Epithelial cell of esophagus (primary cell): Measurements from ENCODE around the gene SOX10.

Source experiments
- DNase-seq: peaks from one replicate; pipeline ENCODE4 v3.0.0; 2010; ENCODE audit warnings: low read depth
- H3K4me3 ChIP-seq: 2 replicates; pipeline ENCODE4 v1.5.1; 2011; ENCODE audit warnings: mild to moderate bottlenecking, low read length, control low read depth
- TF ChIP-seq, protein P1 (sequence below): IDR thresholded peaks from 2 replicates; pipeline ENCODE4 v1.5.1; 2011; ENCODE audit warnings: low read depth, mild to moderate bottlenecking, low read length, control low read depth, inconsistent platforms; ENCODE audit not compliant: insufficient read depth; ENCODE audit errors: missing control alignments

SOX10 gene

DNA sequence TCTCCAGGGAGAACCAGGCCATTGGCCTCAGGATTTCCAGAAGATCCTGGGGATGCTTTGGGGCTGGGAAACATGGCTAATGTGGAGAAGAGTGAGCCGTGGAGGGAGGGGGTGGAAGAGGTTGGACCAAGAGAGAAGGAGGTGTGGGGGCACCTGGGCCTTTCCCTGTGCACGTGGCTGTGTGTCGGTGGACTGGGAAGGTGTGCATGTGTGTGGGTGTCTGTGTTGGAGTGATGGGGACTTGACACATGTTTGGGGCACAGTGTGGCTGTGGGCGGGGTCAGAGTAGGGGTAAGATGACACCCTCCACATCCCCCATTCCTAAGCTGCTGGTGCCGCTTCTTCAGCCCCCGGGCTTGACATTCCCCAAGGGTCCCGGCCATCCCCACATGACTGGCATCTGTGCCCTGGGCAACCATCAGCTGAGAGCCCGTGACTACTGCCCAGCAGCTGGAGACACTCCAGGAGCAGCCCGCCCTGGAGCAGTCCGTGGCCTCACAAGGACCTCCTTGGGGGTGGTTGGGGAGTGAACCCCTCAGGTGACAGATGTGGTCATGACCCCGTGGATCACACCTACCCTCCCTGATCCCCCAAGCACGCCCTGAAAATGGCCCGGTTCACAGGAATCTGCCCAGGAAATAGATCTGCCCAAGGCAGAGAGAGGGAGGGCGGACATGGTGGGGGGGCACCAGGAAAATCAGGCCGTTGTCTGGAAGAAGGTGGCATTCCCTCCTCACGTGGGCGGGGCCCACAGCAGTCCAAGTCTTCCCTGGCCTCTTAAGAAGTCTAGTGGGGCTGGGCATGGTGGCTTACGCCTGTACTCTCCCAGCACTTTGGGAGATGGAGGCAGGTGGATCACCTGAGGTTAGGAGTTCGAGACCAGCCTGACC is 34.8 kb upstream of the SOX10 start:
- no peak overlapping the region for H3K4me3 ChIP-seq
- TF ChIP-seq, protein P1, sequence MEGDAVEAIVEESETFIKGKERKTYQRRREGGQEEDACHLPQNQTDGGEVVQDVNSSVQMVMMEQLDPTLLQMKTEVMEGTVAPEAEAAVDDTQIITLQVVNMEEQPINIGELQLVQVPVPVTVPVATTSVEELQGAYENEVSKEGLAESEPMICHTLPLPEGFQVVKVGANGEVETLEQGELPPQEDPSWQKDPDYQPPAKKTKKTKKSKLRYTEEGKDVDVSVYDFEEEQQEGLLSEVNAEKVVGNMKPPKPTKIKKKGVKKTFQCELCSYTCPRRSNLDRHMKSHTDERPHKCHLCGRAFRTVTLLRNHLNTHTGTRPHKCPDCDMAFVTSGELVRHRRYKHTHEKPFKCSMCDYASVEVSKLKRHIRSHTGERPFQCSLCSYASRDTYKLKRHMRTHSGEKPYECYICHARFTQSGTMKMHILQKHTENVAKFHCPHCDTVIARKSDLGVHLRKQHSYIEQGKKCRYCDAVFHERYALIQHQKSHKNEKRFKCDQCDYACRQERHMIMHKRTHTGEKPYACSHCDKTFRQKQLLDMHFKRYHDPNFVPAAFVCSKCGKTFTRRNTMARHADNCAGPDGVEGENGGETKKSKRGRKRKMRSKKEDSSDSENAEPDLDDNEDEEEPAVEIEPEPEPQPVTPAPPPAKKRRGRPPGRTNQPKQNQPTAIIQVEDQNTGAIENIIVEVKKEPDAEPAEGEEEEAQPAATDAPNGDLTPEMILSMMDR = no peak
- no peak for DNase-seq

DNA sequence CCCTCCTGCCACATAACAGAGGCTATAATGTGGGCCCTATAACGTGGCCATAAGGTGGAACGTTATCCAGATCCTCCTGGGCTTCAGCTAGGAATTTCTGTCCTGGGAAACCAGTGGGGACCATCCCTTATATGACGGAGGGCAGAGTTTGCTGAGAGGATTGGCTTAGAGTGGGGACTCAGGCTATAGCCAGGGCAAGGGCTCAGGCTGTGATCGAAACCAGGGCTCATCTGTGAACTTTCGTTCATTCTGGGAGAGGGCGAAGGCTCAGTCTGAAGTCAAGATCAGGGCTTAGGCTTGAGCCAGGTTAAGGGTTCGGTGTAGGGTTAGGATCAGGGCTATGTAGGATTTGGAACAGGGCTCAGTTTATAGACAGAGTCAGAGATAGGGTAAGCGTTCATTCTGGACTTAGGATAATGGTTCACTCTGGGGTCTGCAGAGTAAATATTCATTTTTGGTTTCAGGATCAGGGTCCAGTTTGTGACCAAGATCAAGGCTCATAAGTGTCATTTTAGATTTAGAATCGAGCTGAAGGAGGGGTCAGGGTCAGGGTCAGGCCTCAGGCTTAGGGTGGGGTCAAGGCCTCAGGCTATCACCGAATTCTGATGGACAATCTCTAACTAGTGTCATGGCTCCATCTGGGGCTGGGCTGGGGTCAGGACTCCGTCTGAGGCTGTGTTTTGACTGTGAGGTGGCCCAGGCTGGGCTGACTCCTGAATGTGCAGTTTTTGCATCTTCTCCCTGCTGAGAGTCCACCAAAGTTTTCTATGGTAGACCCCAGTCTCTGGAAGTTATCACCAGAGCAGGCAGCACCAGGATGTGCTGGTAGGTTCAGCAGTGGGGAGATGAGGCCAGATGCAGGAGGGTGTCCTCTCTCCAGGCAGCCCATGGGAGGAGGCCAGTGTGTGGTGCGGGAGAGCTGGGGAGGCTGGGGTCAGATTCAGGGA is 33.9 kb upstream of the SOX10 start:
- DNase-seq = no peak
- TF ChIP-seq, protein P1 = no peak
- no peak overlapping the region for H3K4me3 ChIP-seq

DNA sequence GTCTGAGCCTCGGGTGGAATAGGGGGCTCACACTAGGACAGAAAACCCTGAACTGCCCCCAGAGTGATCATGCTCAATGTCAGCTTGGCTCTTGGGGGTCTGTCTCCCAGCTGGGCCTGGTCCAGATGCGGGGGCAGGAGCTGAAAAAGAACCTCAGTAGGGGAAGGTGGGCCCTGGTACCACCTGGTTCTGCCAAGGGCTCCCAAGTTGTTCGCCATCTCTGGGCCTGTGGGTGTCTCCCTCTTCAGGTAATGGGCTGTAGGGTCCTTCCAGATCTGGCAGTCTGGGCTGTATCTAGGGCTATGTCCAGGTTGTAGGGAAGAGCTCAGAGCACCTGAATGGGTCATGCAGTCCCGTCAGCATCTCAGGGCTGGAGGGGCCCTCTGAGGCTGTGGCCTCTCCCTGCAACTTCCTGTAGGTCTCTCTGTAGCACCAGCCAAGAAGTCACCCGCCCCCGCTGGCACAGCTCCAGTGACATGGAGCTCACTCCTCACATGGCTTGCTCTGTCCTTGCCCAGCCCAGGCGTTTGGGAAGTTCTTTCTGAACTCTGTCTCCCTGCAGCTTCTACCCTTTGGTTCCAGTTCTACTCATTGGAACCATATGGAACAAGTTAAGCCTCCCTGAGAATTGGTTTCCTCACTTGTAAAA is 33.0 kb upstream of the SOX10 start:
- TF ChIP-seq, protein P1 = no peak
- H3K4me3 ChIP-seq = no peak overlapping the region
- DNase-seq = peak; percentile 50

DNA sequence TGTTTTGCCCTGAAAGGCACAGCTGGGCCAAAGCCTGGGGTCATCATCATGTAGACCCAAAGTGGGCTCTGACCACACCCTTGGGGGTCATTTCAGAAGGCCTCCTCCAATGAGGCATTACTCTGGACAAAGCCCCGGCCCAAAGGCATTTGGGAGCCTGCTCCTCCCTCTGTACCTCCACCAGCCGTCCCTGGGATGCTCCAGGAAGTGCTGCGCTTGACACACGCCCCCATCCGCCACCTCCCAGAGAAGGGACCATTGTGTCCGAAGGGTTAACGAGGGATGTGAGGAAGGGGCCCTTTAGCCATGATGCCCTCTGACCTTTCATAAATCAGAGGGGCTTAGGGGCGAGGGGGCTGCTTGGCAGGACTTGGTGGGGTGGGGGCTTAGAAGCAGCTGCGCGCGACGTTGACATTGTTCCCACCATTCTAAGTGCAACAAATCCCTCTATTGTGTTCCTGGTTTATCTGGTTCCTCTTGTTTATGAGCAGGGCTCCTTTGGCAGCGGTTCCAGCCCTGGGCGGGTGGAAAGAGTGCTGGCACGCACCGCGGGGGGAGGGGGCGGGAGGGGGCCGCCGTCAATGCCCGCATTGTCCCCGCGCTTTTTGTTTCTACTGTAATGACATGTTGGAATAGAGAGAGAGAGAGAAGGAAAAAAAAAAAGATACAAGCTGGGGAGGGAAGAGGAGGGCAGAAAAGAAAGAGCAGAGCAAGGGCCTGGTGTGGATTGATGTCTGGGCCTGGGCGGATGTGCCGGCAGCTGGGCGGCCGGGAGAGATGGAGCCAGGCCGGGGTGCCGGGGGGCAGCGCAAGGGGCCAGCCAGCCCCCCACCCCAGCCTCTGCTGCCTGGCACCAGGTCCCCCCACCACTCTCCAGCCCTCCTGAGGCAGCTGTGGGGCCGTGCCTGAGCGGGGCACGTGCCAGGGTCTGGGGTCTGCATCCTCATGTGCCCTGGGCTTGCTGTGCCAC is 32.1 kb upstream of the SOX10 start:
- TF ChIP-seq, protein P1 = no peak
- DNase-seq = peak; percentile 64
- no peak overlapping the region for H3K4me3 ChIP-seq

DNA sequence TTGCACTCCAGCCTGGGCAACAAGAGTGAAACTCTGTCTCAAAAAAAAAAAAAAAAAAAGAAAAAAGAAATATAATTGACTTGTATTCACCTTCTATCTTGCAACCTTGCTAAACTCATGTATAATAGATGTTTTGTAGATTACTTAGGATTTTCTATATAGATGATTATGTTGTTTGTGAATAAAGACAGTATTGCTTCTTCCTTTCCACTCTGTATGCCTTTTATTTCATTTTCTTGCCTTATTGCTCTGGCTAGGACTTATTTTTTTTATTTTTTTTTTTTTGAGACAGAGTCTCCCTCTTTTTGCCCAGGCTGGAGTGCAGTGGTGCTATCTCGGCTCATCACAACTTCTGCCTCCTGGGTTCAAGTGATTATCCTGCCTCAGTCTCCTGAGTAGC is 29.7 kb upstream of the SOX10 start:
- TF ChIP-seq, protein P1 = no peak
- DNase-seq = no peak
- no peak overlapping the region for H3K4me3 ChIP-seq

DNA sequence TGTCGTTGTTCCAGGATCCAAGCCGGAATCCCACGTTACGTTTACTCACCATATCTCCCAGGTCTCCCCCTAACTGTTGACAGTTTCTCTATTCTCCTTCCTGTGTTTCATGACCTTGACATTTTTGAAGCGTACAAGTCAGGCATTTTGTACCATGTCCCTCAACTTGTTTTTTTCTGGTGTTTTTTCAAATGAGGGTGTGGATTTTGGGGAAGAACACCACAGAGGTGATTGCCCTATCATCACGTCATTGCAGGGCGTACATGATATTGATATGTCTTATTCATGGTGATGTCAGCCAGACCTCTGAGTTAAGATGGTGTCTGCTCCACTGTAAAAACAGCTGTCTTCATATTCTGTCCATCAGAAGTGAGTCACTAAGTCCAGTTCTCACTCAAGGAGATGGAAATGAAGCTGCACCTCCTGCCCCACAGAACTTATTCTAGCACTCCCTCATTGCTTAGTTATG is 28.3 kb upstream of the SOX10 start:
- H3K4me3 ChIP-seq = no peak overlapping the region
- TF ChIP-seq, protein P1 = no peak
- DNase-seq = peak; percentile 62
